DND-41 (cell line): Measurements from ENCODE around the gene DNASE2.

ENCODE experiments used
- ATAC-seq: fragments of 200-7000 bp; cut with Tn5 transposase; 3 replicates; pipeline ENCODE4 v1.9.1; 2021; ENCODE audit warnings: low read depth; ENCODE audit not compliant: insufficient read depth
- DNase-seq: peaks from one replicate; pipeline ENCODE4 v3.0.0-alpha.2; 2020
- H2AFZ ChIP-seq: 2 replicates; pipeline ENCODE4 v1.6.0; 2012; ENCODE audit warnings: low read depth, low read length
- H3K27ac ChIP-seq: 2 replicates; pipeline ENCODE4 v1.5.1; 2012; ENCODE audit warnings: low read length, inconsistent platforms
- H3K27me3 ChIP-seq: fragments of 200-600 bp; sonication (generic); 2 replicates; pipeline ENCODE4 v1.6.0; 2012; ENCODE audit warnings: low read length, mild to moderate bottlenecking, inconsistent platforms; ENCODE audit not compliant: insufficient read depth, poor library complexity
- H3K36me3 ChIP-seq: 2 replicates; pipeline ENCODE4 v1.5.1; 2012; ENCODE audit warnings: low read length, inconsistent platforms; ENCODE audit not compliant: insufficient read depth
- H3K4me1 ChIP-seq: 2 replicates; pipeline ENCODE4 v1.5.1; 2012; ENCODE audit warnings: mild to moderate bottlenecking, low read length; ENCODE audit not compliant: insufficient read depth
- H3K4me2 ChIP-seq: 2 replicates; pipeline ENCODE4 v1.6.0; 2012; ENCODE audit warnings: mild to moderate bottlenecking, moderate library complexity, low read length, inconsistent platforms; ENCODE audit not compliant: insufficient read depth
- H3K4me3 ChIP-seq, 2 experiments: fragments of 200-600 bp in 1 of 2; shearing (Covaris generic) in 1 of 2; 2 replicates each; pipeline ENCODE4 v1.5.1; 2012 to 2016; ENCODE audit warnings: inconsistent platforms in 2 of 2, low read length in 2 of 2, mild to moderate bottlenecking in 2 of 2, low read depth in 1 of 2, moderate library complexity in 1 of 2
- H3K79me2 ChIP-seq: 2 replicates; pipeline ENCODE4 v1.6.0; 2012; ENCODE audit warnings: low read length, inconsistent platforms; ENCODE audit not compliant: insufficient read depth
- H3K9ac ChIP-seq: 2 replicates; pipeline ENCODE4 v1.6.0; 2012; ENCODE audit warnings: low read depth, mild to moderate bottlenecking, inconsistent platforms, low read length, moderate library complexity
- H3K9me3 ChIP-seq: 2 replicates; pipeline ENCODE4 v1.5.1; 2012; ENCODE audit warnings: low read length, moderate library complexity, mild to moderate bottlenecking, inconsistent platforms; ENCODE audit not compliant: insufficient read depth, severe bottlenecking
- H4K20me1 ChIP-seq: 2 replicates; pipeline ENCODE4 v1.6.0; 2012; ENCODE audit warnings: low read length; ENCODE audit not compliant: insufficient read depth
- CTCF ChIP-seq: IDR thresholded peaks from 2 replicates; pipeline ENCODE4 v1.5.1; 2012; ENCODE audit warnings: borderline replicate concordance, low read length, moderate library complexity, mild to moderate bottlenecking; ENCODE audit not compliant: poor library complexity, severe bottlenecking; ENCODE audit errors: extremely low read depth
- EZH2 ChIP-seq: IDR thresholded peaks from 3 replicates; pipeline ENCODE4 v1.6.1; 2012; ENCODE audit warnings: borderline replicate concordance, low read depth, mild to moderate bottlenecking, moderate library complexity, low read length, inconsistent platforms; ENCODE audit not compliant: severe bottlenecking

The DNASE2 gene

GRCh38 chr19:12834976-12835757 is 46.1 kb downstream of the DNASE2 start:
- Histone ChIP-seq H4K20me1 (peaks cover 12% of the 10 kb centered on the region), H3K27me3 (no peaks in the 10 kb centered on the region), H3K4me3 (no peak overlapping the region)

GRCh38 chr19:12834566-12834943 is 46.7 kb downstream of the DNASE2 start, which contains the start of gene RTBDN:
TSS of gene RTBDN (minus strand) at chr19:12834579. CDS start at chr19:12829979, 4,600 bp downstream.
- H3K4me2 ChIP-seq, result peak within 1 kb of the TSS; percentile 89
- peak within 1 kb of the TSS; percentile 88 for H2AFZ ChIP-seq
- peaks cover 46% of the 10 kb centered on the region for H3K4me1 ChIP-seq
- peaks cover 11% of the 10 kb centered on the region for H4K20me1 ChIP-seq
- TF ChIP-seq CTCF, result no peak
- TF ChIP-seq EZH2, result no peak
- no peaks in the 10 kb centered on the region for H3K9me3 ChIP-seq
- no peaks in the 10 kb centered on the region for H3K36me3 ChIP-seq
- ATAC-seq (no peak), DNase-seq (no peak)
- peak within 1 kb of the TSS; percentile 50 for H3K27ac ChIP-seq
- peaks cover 8% of the 10 kb centered on the region for H3K79me2 ChIP-seq
- H3K4me3 ChIP-seq, result peak within 1 kb of the TSS; percentile 40 to 63; a peak in 3 of 4 replicates
- H3K27me3 ChIP-seq, result no peaks in the 10 kb centered on the region
- peak within 1 kb of the TSS; percentile 67 for H3K9ac ChIP-seq

More at GRCh38 chr19:12834976-12835757, 46.1 kb downstream of the DNASE2 start:
- Histone ChIP-seq H3K9me3 (no peaks in the 10 kb centered on the region), H3K27ac (no peak overlapping the region), H3K4me1 (peaks cover 49% of the 10 kb centered on the region), H3K79me2 (peaks cover 12% of the 10 kb centered on the region), H2AFZ (no peak overlapping the region), H3K9ac (no peak overlapping the region), H3K36me3 (no peaks in the 10 kb centered on the region), H3K4me2 (peak overlapping the region; percentile 89)
- no peak for TF ChIP-seq EZH2
- TF ChIP-seq CTCF, result no peak
- no peak for ATAC-seq
- DNase-seq, result no peak

- H3K4me1 ChIP-seq, result peaks cover 40% of the 10 kb centered on the region
- peak overlapping the region; percentile 89 for H3K4me2 ChIP-seq
- H3K36me3 ChIP-seq, result no peaks in the 10 kb centered on the region
- no peaks in the 10 kb centered on the region for H3K9me3 ChIP-seq
- no peaks in the 10 kb centered on the region for H3K27me3 ChIP-seq
- H3K27ac ChIP-seq, result peak overlapping the region; percentile 50
- peak; percentile 73 for DNase-seq
- ATAC-seq, result peak; percentile 52
- H3K4me3 ChIP-seq, result peak overlapping the region; percentile 40 to 63; a peak in 3 of 4 replicates
- H3K9ac ChIP-seq, result peak overlapping the region; percentile 67
- peak overlapping the region; percentile 88 for H2AFZ ChIP-seq
- H4K20me1 ChIP-seq, result peaks cover 7% of the 10 kb centered on the region
- TF ChIP-seq EZH2, result no peak
- TF ChIP-seq CTCF, result no peak
- peaks cover 2% of the 10 kb centered on the region; the same call in 1 of the 2 replicates for H3K79me2 ChIP-seq
Measured at GRCh38 chr19:12833738-12834565, 47.3 kb downstream of the DNASE2 start.
